GM12878 (cell line): ENCODE data around the gene VEZF1. TPM values are rescaled to one million over a fixed set of nuclear protein-coding genes. Genes with fewer than 3 reads are reported as not detected.

Experiments
- E4F1 ChIP-seq: fragments of 450-650 bp; IDR thresholded peaks from 2 replicates; pipeline ENCODE4 v1.6.1; 2018; ENCODE audit warnings: borderline replicate concordance, mild to moderate bottlenecking; ENCODE audit not compliant: partially characterized antibody
- MXI1 ChIP-seq: fragments of 150-350 bp; IDR thresholded peaks from 2 replicates; pipeline ENCODE4 v1.6.1; 2011; ENCODE audit warnings: low read depth, mild to moderate bottlenecking, inconsistent platforms, low read length, improper control_type of control experiment
- NFYB ChIP-seq: IDR thresholded peaks from 2 replicates; pipeline ENCODE4 v1.6.1; 2011; ENCODE audit warnings: low read depth, mild to moderate bottlenecking, low read length, improper control_type of control experiment, moderate library complexity; ENCODE audit not compliant: insufficient read depth
- NKRF ChIP-seq: fragments of 450-650 bp; conservative IDR thresholded peaks from 2 replicates; pipeline ENCODE4 v1.6.1; 2017; ENCODE audit warnings: mild to moderate bottlenecking, moderate library complexity
- YY1 ChIP-seq: IDR thresholded peaks from 2 replicates; pipeline ENCODE4 v1.6.1; 2011; ENCODE audit warnings: low read depth, mild to moderate bottlenecking, low read length
- ZNF207 ChIP-seq: fragments of 450-650 bp; IDR thresholded peaks from 2 replicates; pipeline ENCODE4 v1.6.1; 2014; ENCODE audit warnings: antibody characterized with exemption, mild to moderate bottlenecking, borderline replicate concordance
- polyA plus RNA-seq, 11 experiments: library from polyadenylated mRNA; depleted of rRNA in 4 of 11; unstranded in 6 of 11; stranded (reverse) in 5 of 11; fragments of >200 nt; fragmentation: Nextera tagmentation in 4 of 11; fragmentation: Illumina TruSeq in 1 of 11; extraction: Ambion mirVana in 4 of 11; extraction: Trizol in 1 of 11; gene quantifications; 1 replicate in 1 of 11; 2 replicates in 10 of 11; pipeline versions ENCODE4 v1.2.1 to v1.2.3, GENCODE V29; 2011 to 2016; ENCODE audit warnings: inconsistent platforms in 2 of 11, missing spikeins in 2 of 11, low read depth in 1 of 11
- total RNA-seq, 4 experiments: library from RNA; depleted of rRNA in 3 of 4; stranded (reverse); fragments of >200 nt in 3 of 4; fragmentation: Illumina TruSeq in 1 of 4; extraction: Trizol in 1 of 4; gene quantifications; 2 replicates each; pipeline versions ENCODE4 v1.2.1 to v1.2.3, GENCODE V29; 2013 to 2021
- TF ChIP-seq, protein P1 (sequence below): IDR thresholded peaks from 2 replicates; pipeline ENCODE4 v1.6.1; 2012; ENCODE audit warnings: low read depth, low read length, improper control_type of control experiment

Gene VEZF1
- total and polyA plus RNA-seq, 10 of the 15 experiments (the other 5 are each of a cell fraction or from before 2014, with no cell fraction given), result 9.5 to 28.2 (median 20.3) TPM

DNA sequence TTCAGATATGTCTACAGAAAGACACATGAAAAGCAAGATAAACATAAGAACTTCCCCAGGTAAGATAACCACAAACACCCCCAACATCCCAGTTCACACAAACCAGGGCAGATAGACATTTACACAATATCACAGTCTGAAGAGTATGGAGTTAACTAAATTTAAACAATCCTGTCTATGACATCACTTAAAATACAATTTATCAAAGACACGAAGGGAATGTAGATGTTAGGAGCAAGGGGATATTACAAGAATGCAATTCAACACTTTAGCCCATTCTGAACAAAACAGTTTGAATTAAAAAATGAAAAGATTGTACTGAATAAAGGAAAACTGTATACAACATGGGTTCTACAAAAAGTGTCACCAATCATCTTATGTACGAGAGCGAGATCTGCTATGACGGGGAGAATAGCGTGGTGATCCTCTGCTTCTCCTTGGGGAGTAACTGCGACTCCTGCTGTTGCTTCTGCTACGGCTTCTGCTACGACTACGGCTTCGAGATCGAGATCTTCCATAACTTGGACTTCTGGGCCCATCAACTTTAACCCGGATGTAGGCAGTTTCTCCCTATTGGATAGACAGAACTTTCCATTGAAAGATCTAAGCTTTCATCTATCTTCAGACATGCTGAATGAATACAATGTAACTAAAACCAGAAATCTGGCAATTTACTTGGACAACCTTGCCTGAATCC is 17.1 kb upstream of the VEZF1 start (continued):
- TF ChIP-seq NKRF (0 out of 2 replicates have a peak, but pooled peaks have one; percentile 19), YY1 (no peak), E4F1 (no peak), ZNF207 (no peak), MXI1 (no peak), NFYB (peak; percentile 63; the same call in 1 of the 2 replicates)
- TF ChIP-seq, protein P1, sequence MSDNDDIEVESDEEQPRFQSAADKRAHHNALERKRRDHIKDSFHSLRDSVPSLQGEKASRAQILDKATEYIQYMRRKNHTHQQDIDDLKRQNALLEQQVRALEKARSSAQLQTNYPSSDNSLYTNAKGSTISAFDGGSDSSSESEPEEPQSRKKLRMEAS, result no peak
